ENCODE data around the gene CCNL2.

- TF ChIP-seq ZNF555 (tag by site-specific recombination; conservative IDR thresholded peaks at IDR 0.05) (no peak), ZNF280D (tag by site-specific recombination; IDR thresholded peaks at IDR 0.05) (no peak), YY1 (tag by site-specific recombination; IDR thresholded peaks at IDR 0.05) (no peak), CTCF (tag by site-specific recombination; IDR thresholded peaks at IDR 0.05) (no peak), ZNF37A (tag by site-specific recombination; IDR thresholded peaks at IDR 0.05) (no peak), MYNN (tag by site-specific recombination; IDR thresholded peaks at IDR 0.05; ENCODE audit: borderline replicate concordance) (no peak), KLF10 (tag by site-specific recombination; IDR thresholded peaks at IDR 0.05) (no peak), ZNF24 (tag by site-specific recombination; IDR thresholded peaks at IDR 0.05) (no peak), SETDB1 (IDR thresholded peaks at IDR 0.05; ENCODE audit: insufficient read length, low read length) (no peak), ZNF560 (tag by site-specific recombination; IDR thresholded peaks at IDR 0.05; ENCODE audit: borderline replicate concordance) (no peak)
These were observed 29.0 kb upstream of the CCNL2 start for GRCh38 chr1:1428174-1428573.
